GM21360 (cell line): ENCODE results near the gene SPATA31E1.

Source experiments
- ATAC-seq: cut with Tn5 transposase; IDR thresholded peaks from one replicate; pipeline ENCODE4 v1.9.1; 2021; ENCODE audit warnings: mild to moderate bottlenecking, moderate library complexity; ENCODE audit not compliant: unreplicated experiment

The SPATA31E1 gene

DNA sequence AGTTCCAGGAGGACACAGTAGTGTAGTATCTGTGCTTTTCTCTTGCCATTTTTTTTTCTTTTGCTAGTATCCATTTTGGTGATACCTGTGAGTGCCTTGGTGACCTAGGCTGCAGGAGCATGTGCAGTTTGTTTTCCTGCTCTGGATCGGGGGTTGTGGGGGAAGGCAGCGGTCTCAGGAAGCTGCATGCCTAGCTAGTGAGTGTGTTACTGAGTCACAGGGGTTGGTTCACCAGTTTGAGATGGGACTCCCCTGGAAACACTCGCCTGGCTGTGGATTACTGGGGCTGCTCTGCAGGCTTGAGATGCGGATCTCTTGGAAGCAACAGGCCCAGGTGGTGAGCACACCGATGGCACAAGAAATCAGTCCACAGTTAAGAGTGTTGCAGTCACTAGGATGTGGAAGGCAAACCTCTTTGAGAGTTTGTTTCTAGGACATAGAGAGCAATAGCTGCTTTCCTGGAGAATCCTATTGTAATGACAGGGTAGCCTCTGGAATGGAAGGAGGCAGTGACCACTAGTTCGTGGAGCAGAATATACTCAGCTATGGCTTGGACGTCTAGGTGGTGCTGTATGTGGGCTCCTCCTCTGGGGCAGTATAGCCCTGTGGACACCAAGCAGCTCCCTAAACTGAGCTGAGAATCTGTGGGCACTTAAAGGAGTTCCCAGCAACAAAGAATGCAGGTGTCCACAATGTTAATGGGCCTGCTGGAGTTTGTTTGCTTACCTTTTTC lies 20.0 kb upstream of the SPATA31E1 start:
- no peak for ATAC-seq

DNA sequence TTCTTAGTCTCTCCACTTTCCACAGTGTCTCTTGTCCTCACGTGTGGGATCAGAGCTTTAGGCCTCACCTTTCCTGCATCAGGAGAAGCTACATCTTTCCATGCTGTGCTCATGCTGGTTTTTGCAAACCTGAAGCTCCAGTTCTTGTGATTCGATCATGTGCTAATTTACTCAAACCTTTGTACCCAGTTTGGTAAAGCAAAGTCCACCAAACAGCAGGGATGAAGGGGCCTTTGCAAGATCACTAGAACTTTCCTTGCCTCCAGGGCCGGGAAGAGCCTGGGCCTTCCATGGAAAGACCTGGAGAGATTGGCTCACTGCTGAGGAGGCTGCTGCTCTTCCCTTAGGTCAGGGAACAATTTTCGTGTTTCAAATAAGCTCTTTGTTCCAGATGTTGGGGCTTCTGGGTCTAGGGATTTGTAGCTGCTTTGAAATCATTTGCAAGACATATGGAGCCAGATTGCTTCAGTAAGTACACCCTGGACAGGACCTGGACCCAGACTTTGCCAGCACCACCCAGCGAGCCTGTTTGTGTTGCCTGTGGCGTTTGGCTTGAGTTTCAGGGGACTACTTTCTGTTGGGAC lies 18.7 kb upstream of the SPATA31E1 start:
- ATAC-seq: no peak

DNA sequence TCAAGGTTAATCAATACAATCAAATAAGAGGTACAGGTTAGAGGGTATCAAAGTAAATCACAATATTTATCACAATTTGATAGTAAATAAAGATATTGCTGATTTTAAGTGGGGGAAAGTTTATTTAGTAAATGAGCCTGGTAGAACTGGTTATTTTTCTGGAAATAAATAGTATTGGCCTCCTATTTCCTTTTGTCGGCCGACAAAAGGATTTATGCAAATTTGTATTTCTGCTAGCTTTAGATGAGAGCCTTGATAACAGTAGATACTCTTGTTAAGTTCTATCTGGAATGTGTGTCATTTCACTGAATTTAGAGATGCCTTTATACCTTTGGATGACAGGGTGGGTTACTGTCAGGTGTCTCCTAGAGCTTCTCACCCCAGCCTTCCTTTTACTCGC lies 17.8 kb upstream of the SPATA31E1 start:
- no peak for ATAC-seq

DNA sequence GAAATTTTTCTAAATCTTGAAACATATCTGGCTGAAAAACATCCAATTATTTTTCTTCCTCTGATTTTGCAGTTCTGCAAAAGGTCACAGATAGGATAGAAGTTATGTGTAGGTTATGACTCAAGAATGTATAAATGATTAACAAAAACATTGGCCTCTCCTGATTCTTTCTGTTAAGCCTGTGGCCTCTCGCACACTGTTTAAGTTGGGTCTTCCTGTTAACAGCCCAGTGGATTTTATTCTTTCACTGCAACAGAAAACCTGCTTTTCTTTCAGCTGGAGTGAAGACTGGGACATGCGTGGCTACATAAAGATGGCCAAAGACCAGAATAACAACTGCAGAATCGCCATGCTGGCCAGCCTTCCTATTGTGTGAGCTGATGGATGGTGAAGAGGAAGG lies 17.1 kb upstream of the SPATA31E1 start:
- ATAC-seq: no peak

- ATAC-seq: no peak
Measured at GRCh38 chr9:87867391-87867790, 15.3 kb upstream of the SPATA31E1 start.

DNA sequence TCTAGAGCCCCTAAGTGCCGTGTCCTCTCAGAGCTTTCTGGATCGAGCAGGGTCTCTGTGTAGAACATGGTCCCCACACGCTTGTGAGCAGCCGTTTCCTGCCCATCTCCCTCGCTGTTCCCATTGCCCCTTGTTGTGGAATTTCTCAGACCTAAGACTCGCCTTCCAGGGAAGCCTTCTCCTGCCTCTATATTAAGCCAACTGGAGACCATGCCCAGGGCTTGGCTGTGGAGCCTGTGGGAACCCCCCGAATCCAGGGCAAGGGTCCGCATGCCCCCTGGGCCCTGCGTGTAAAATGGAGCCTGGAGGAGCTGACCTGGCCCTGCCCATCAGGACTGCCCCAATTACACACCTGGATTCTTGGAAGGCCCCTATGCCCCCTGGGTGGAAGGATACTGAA lies 14.5 kb upstream of the SPATA31E1 start:
- no peak for ATAC-seq

DNA sequence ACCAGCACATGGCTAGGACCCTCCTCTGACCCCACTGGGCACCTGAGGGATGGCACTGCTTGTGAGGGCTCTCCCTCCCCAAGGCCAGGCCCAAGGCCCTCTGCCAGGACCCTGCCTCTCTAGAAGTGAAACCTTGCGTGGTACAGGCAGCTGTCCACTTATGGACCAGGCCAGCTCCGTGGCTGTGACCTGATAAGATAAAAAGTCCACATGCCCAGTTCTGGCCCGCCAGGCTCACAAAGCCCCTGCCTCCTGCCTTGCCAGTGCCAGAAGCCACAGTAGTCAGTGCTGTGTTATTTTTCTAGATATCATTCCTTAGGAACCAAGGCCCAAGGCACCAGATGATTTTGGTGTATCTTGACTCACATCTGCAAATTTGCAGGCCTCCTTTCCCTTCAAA lies 14.0 kb upstream of the SPATA31E1 start:
- no peak for ATAC-seq

DNA sequence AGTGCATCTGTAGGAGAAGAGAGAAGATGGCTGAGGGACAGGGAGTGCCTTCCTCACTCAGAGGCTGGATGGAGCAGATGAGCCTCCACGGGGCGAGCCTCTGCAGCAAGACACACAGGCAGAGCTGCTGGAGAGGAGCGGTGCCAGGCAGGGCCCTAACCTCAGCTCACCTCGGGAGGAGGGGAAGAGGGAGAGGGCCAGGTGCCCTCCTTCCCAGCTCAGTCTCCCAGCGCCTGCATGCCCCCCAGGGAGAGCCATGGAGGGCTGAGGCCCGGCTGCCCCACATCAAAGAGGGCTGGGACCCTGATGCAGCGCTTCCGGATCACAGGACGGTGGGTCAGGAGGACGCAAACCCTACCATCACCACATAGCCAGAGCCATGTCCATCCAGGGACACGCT lies 13.6 kb upstream of the SPATA31E1 start:
- no peak for ATAC-seq

GRCh38 chr9:87871425-87872078 lies 11.1 kb upstream of the SPATA31E1 start:
- ATAC-seq: no peak

- ATAC-seq: no peak
Measured at GRCh38 chr9:87872079-87872624, 10.5 kb upstream of the SPATA31E1 start.

DNA sequence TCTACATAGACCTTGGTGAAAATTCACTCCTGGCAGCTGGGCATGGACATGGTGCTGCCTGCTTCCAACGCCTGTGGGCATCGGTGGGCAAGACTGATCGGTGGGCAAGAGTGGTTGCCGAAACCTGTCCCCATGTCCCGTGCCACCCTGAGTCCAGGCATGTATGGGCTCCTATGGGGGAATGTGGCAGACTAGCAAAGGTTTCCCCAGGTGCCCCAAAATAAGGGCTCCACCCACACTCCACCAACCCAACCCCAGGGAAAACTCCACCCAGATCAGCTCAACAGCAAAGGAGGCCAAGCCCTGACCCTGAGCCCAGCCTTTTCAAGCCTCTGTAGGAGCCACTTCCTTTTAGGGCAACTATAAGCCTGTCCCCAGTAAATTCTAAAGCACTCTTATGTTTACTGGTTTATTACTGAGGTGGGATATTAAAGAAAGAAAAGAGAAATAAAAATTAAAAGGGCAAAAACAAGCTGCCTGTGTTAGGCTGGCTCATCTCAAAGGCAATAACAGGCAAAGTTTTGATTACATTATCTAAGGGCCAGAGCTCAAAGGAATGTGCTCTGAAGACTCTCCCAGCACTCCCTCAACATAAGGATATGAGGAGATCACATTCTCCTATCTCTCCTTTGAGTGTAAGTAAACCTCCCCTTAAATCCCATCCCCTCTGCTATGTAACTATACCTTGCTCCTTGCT lies 8.9 kb upstream of the SPATA31E1 start:
- no peak for ATAC-seq

DNA sequence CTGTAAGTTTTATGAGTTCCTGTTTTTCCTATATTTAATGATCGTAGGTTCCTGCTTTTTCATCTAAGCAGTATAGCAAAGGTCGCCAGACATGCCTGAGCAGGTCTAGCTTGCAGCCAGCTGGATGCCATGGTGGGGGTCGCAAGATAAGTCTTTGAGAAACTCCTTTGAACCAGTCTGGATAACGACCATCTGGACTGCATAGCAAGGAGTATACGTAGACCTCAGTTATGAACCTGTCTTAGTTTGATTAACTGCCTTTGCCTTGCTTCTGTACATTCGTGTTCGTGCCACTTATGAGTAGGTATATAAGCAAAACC lies 8.4 kb upstream of the SPATA31E1 start:
- ATAC-seq: no peak

DNA sequence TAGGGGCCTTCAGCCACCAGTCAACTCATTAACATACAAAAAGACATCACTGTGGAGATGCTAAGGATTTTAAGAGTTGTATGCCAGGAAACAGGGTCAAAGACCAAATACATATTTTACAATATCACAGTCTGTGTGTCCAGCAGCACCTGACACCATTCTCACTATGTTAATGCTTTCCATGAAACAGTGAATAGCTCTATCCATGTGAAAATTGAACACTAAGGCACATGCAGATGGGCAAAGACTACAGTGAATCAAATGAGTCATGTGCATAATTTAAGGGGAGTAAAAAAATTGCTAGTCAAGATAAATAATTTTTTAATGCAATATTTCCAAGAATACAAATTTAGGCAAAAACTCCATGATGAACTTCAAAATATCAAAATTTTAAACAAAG lies 7.6 kb upstream of the SPATA31E1 start:
- no peak for ATAC-seq

GRCh38 chr9:87875831-87876545 lies 6.7 kb upstream of the SPATA31E1 start:
- no peak for ATAC-seq

GRCh38 chr9:87876708-87877107 lies 6.0 kb upstream of the SPATA31E1 start:
- ATAC-seq: no peak

- ATAC-seq: no peak
Measured at GRCh38 chr9:87878989-87879511, 3.6 kb upstream of the SPATA31E1 start.

DNA sequence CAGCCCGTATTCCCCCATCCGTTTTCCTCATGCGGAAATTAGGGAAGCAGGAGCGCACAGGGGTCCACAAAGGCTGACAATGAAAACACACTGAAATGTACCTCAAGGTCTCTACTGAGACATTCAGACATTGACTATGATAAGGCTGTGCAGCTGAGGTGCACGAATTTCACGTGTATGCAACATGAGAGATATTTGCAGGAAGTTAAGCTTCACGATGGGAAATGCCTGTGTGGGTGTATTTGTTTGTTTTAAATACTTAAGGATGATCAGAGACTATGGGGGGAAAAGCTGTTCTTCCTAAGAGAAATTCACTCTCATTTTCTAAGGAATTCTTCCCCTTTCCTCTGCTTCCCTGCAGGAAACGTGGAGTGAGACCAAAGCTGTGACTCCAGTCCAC lies 2.6 kb upstream of the SPATA31E1 start:
- no peak for ATAC-seq

GRCh38 chr9:87880683-87881082 lies 2.0 kb upstream of the SPATA31E1 start:
- no peak for ATAC-seq

DNA sequence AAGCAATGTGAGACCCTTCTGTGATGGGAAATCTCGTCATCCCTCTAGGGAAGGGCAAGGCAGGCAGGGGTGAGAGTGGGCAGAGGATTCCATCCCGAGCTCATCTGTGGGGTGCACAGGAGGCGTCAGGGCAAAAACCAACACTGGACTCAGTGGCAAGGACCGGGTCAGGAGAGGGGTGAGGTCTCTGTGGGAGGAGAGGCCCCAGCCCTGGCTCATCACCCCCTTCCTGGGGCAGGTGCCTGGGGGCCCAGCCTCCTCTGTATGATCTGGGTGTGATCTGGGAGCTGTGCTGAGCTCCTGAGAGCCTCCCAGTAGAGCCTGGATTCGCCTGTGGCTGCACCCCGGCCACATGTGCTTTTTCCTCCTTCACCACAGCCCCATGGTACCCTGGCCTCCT lies 597 bp downstream of the SPATA31E1 start:
- no peak for ATAC-seq

- ATAC-seq: no peak
Measured at GRCh38 chr9:87883990-87884389, 1.3 kb downstream of the SPATA31E1 start.
